Activated CD4-positive, alpha-beta memory T cell treated with anti-CD3 and anti-CD28 coated beads for 36 hours (primary cell): ENCODE data around the gene MGMT. TPM values are rescaled to one million over a fixed set of nuclear protein-coding genes. Genes with fewer than 3 reads are reported as not detected.
A peak's percentile ranks its signal among the peaks of the same experiment; 100 is the strongest.

Experiments used
- CTCF ChIA-PET: fragments of 350-600 bp; sonication (Branson Sonifier 250); formaldehyde crosslinking; loops from one replicate; lab custom pipeline; 2021; ENCODE audit warnings: antibody characterized with exemption, inconsistent platforms; lab: Charles Lee
- POLR2A ChIA-PET: fragments of 350-600 bp; sonication (Branson Sonifier 250); formaldehyde crosslinking; loops from one replicate; lab custom pipeline; 2021; ENCODE audit warnings: antibody characterized with exemption; lab: Charles Lee
- DNase-seq: peaks from one replicate; pipeline ENCODE4 v3.0.0-alpha.2; 2020
- H3K27ac Mint-ChIP-seq: one replicate; pipeline ENCODE4 v1.8.0; 2021; ENCODE audit warnings: mixed read lengths
- H3K27me3 Mint-ChIP-seq: one replicate; pipeline ENCODE4 v1.8.0; 2021; ENCODE audit warnings: mixed read lengths
- H3K36me3 Mint-ChIP-seq: one replicate; pipeline ENCODE4 v1.8.0; 2021; ENCODE audit warnings: mixed read lengths
- H3K4me1 Mint-ChIP-seq: one replicate; pipeline ENCODE4 v1.8.0; 2021; ENCODE audit warnings: low read depth, mixed read lengths
- H3K4me3 Mint-ChIP-seq: one replicate; pipeline ENCODE4 v1.8.0; 2021; ENCODE audit warnings: mild to moderate bottlenecking, mixed read lengths
- H3K9me3 Mint-ChIP-seq: one replicate; pipeline ENCODE4 v1.8.0; 2021; ENCODE audit warnings: mixed read lengths
- intact Hi-C: fragments of 100-400 bp; cut with micrococcal nuclease; formaldehyde crosslinking; loops from one replicate; pipeline ENCODE4 v1.15.1; 2023
- total RNA-seq, 2 experiments: library from RNA; stranded (reverse); gene quantifications; one replicate each; pipeline ENCODE4 v1.2.3, GENCODE V29; 2021

Gene MGMT
- total RNA-seq, 2 experiments from 2014 or later, result 22.9 to 23.8 TPM

DNA sequence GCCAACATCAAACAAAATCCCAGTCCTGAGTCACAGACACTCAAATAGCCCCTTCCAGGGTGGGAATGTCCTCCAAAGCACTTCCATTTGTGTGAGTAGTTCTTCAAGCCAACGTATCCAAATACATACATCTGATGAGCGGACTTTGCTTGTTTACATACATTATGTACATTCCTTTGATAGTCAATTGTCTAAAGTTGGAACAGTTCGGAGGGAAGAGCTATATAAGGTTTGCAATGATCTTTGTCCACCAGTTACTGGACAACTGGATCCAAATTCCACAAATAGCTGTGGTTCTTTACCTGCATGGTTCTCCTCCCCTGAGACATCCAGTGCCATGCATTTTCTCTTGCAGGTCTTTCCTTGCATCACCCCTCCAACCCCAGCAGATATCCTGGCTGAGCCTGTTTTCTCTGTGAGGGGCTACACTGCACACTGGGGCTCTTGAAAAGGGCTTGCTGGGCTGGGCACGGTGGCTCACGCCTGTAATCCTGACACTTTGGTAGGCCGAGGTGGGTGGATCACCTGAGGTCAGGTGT is 4.7 kb upstream of the MGMT start:
- peaks cover 12% of the 10 kb centered on the region for H3K27me3 Mint-ChIP-seq
- DNase-seq, result no peak
- intact Hi-C loops, result no loop called here
- H3K4me3 Mint-ChIP-seq, result no peak overlapping the region
- H3K4me1 Mint-ChIP-seq, result no peaks in the 10 kb centered on the region
- no peak overlapping the region for H3K27ac Mint-ChIP-seq
- POLR2A ChIA-PET, result no interaction called here
- no peaks in the 10 kb centered on the region for H3K36me3 Mint-ChIP-seq
- no peaks in the 10 kb centered on the region for H3K9me3 Mint-ChIP-seq
- CTCF ChIA-PET, result no interaction called here

DNA sequence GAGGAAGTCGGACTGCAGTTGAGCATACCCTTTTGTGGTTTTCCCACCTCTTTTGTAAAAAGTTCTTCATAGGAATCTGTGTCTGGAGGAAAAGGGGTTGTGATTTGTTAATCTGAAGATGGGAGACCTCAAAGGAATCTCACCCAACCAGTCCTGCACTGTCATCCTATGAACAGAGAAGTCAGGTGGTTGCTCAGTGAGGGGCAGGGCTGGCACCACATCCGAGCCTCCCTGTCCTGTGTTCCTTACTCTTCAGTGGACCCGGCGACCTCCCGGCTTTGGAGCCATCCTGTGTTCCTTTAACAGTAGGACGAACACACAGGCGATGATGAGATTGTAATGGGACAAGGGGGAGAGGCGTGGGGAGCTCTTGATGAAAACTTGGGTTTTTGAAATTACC is 2.8 kb upstream of the MGMT start:
- Mint-ChIP-seq H3K9me3 (no peaks in the 10 kb centered on the region), H3K4me1 (peaks cover 7% of the 10 kb centered on the region), H3K4me3 (no peak overlapping the region), H3K27ac (no peak overlapping the region), H3K27me3 (peaks cover 7% of the 10 kb centered on the region), H3K36me3 (peaks cover under 1% of the 10 kb centered on the region)
- ChIA-PET CTCF (interaction anchor here (1.2 kb wide), 1 partner anchor 20 kb away, joined by 3 read pairs; no protein-coding TSS in a partner anchor), POLR2A (no interaction called here)
- no peak for DNase-seq
- intact Hi-C loops, result no loop called here

DNA sequence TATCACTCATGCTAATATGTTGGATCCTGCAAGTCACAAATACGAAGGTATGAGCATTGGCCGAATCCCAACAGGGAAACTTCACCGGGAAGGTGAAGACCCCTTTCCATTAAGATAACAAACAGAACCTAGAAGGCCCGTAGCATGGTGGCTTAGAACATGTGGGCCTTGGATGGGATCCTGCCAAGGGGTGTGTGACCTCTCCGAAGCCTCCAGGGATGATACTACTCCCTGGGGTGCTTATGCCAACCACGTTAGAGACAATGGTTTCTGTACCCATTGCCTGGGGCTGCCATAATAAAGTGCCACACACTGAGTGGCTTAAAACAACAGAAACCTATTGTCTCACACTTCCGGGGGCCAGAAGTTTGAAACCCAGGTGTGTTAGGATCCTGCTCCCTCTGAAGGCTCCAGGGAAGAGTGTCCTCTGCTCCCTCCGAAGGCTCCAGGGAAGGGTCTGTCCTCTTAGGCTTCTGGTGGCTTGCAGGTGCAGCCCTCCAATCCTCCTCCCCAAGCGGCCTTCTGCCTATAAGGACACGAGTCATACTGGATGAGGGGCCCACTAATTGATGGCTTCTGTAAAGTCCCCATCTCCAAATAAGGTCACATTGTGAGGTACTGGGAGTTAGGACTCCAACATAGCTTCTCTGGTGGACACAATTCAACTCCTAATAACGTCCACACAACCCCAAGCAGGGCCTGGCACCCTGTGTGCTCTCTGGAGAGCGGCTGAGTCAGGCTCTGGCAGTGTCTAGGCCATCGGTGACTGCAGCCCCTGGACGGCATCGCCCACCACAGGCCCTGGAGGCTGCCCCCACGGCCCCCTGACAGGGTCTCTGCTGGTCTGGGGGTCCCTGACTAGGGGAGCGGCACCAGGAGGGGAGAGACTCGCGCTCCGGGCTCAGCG is 992 bp upstream of the MGMT start:
- ChIA-PET CTCF (interaction anchor here (1.2 kb wide), 1 partner anchor 644 kb away, joined by 7 read pairs; the partner anchor contains the start of gene C10orf143), POLR2A (interaction anchor here (0.6 to 2.2 kb wide), 2 partner anchors 27 to 645 kb away, joined by 3 to 13 read pairs; partner anchors contain the start of gene C10orf143)
- no peak for DNase-seq
- Mint-ChIP-seq H3K27ac (peak overlapping the region; percentile 56), H3K9me3 (no peaks in the 10 kb centered on the region), H3K4me1 (peaks cover 11% of the 10 kb centered on the region), H3K27me3 (peaks cover 3% of the 10 kb centered on the region), H3K4me3 (peak overlapping the region; percentile 70), H3K36me3 (peaks cover 10% of the 10 kb centered on the region)
- intact Hi-C loops, result no loop called here

- ChIA-PET CTCF (interaction anchor here (1.2 kb wide), 1 partner anchor 643 kb away, joined by 7 read pairs; the partner anchor contains the start of gene C10orf143), POLR2A (interaction anchor here (0.6 to 2.2 kb wide), 2 partner anchors 643 to 834 kb away, joined by 3 to 13 read pairs; partner anchors contain the start of gene C10orf143)
- Mint-ChIP-seq H3K9me3 (no peaks in the 10 kb centered on the region), H3K27me3 (no peaks in the 10 kb centered on the region), H3K4me3 (peak overlapping the region; percentile 75), H3K27ac (peak overlapping the region; percentile 54), H3K4me1 (peaks cover 11% of the 10 kb centered on the region), H3K36me3 (peaks cover 19% of the 10 kb centered on the region)
- no peak for DNase-seq
- intact Hi-C loops, result loop anchor here (1.0 kb wide), 3 partner anchors 643 to 712 kb away; partner anchors contain the start of genes C10orf143 and GLRX3
These were observed 471 bp downstream of the MGMT start for GRCh38 chr10:129467359-129468064.

GRCh38 chr10:129468187-129468586 is 1.1 kb downstream of the MGMT start:
- POLR2A ChIA-PET, result interaction anchor here (2.2 kb wide), 1 partner anchor 642 kb away, joined by 13 read pairs; the partner anchor contains the start of gene C10orf143
- no peaks in the 10 kb centered on the region for H3K27me3 Mint-ChIP-seq
- no peak for DNase-seq
- peaks cover 11% of the 10 kb centered on the region for H3K4me1 Mint-ChIP-seq
- CTCF ChIA-PET, result no interaction called here
- intact Hi-C loops, result no loop called here
- H3K4me3 Mint-ChIP-seq, result peak overlapping the region; percentile 75
- peaks cover 21% of the 10 kb centered on the region for H3K36me3 Mint-ChIP-seq
- H3K9me3 Mint-ChIP-seq, result no peaks in the 10 kb centered on the region
- no peak overlapping the region for H3K27ac Mint-ChIP-seq

DNA sequence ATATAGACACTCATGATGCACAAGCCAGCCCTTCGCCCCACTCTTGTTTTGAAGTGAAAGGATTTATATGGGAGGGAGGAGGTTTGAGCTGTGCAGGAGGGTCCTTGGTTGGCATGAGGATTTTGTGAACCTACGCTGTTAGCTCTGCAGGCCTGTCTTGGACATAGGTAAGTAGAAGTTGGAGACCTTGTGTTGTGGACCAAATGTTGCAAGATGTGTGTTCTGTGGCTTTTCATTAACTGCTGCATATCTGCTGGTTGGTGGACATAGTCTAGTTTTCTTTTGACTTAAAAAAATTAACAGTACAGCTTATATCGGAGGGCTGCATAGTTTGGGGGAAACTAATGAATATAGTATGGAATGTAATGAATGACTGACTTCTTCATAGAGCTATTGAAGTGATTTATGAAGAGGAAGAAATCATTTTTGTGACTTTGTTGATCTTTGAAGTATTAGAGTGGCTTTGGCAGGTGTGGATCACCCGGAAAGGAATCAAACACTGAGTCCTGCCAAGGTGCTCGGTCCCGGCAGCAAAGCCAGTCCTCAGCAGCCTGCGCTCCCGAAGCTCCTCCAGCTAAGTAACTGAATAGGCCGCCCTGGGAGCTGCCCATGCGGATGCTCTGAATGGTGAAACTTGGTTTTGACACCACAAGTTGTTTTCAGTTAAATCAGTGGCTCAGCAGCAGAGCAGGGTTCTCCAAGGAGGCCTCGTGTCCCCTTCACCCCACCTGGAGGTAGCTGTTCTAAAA is 3.2 kb downstream of the MGMT start:
- CTCF ChIA-PET, result no interaction called here
- Mint-ChIP-seq H3K4me1 (peaks cover 15% of the 10 kb centered on the region), H3K27ac (no peak overlapping the region), H3K27me3 (no peaks in the 10 kb centered on the region), H3K36me3 (peaks cover 21% of the 10 kb centered on the region), H3K4me3 (no peak overlapping the region), H3K9me3 (no peaks in the 10 kb centered on the region)
- POLR2A ChIA-PET, result no interaction called here
- intact Hi-C loops, result no loop called here
- DNase-seq, result no peak

DNA sequence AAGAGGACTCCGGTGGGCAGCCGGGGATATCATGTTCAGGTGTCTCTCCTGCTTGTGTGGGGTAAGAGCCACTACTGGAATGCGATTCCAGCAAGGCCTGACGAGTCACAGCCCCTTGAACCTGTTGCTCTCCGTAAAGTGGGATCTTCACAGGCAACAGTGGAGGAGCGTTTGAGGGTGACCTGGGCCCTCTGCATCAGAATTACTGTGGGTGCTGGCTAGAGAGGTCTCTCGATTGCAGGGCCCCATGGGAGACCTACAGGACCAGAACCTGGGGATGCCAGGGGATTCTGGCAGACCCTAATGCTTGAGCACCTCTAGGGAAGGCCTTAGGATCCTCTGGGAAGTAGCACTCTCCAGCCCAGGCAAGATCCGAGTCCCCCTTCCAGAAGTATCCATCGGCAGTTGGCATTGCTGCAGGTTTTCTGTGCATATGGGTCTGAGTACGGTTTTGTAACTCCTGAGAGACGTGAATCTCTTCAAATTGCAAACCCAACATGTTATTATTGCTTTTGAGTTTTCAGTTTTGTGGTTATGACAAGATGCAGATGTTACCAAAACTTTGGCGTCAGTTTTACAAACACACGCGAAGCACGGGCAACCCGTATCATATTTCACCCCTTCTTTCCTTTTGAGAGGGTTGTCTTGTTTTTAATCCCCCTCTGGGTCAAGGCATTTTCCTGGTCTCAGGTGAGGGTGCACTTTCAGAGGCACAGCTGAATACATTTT is 4.6 kb downstream of the MGMT start:
- POLR2A ChIA-PET, result no interaction called here
- no peak for DNase-seq
- Mint-ChIP-seq H3K4me3 (no peak overlapping the region), H3K9me3 (no peaks in the 10 kb centered on the region), H3K36me3 (peaks cover 21% of the 10 kb centered on the region), H3K27me3 (no peaks in the 10 kb centered on the region), H3K27ac (no peak overlapping the region), H3K4me1 (peaks cover 15% of the 10 kb centered on the region)
- CTCF ChIA-PET, result no interaction called here
- intact Hi-C loops, result no loop called here

GRCh38 chr10:129472696-129473555 is 5.9 kb downstream of the MGMT start:
- CTCF ChIA-PET, result no interaction called here
- POLR2A ChIA-PET, result no interaction called here
- H3K36me3 Mint-ChIP-seq, result peaks cover 28% of the 10 kb centered on the region
- no peak overlapping the region for H3K27ac Mint-ChIP-seq
- H3K4me1 Mint-ChIP-seq, result peaks cover 11% of the 10 kb centered on the region
- intact Hi-C loops, result no loop called here
- no peak overlapping the region for H3K4me3 Mint-ChIP-seq
- DNase-seq, result no peak
- H3K27me3 Mint-ChIP-seq, result no peaks in the 10 kb centered on the region
- H3K9me3 Mint-ChIP-seq, result no peaks in the 10 kb centered on the region

GRCh38 chr10:129474642-129475041 is 7.6 kb downstream of the MGMT start:
- Mint-ChIP-seq H3K27ac (no peak overlapping the region), H3K4me1 (peaks cover 8% of the 10 kb centered on the region), H3K9me3 (peaks cover 2% of the 10 kb centered on the region), H3K4me3 (no peak overlapping the region), H3K27me3 (no peaks in the 10 kb centered on the region), H3K36me3 (peaks cover 31% of the 10 kb centered on the region)
- POLR2A ChIA-PET, result no interaction called here
- DNase-seq, result no peak
- intact Hi-C loops, result no loop called here
- CTCF ChIA-PET, result no interaction called here

- ChIA-PET POLR2A (no interaction called here), CTCF (no interaction called here)
- Mint-ChIP-seq H3K9me3 (peaks cover 17% of the 10 kb centered on the region), H3K27ac (no peak overlapping the region), H3K4me3 (no peak overlapping the region), H3K4me1 (peaks cover 4% of the 10 kb centered on the region), H3K36me3 (peaks cover 28% of the 10 kb centered on the region), H3K27me3 (no peaks in the 10 kb centered on the region)
- DNase-seq, result no peak
- intact Hi-C loops, result no loop called here
These were observed 9.4 kb downstream of the MGMT start for GRCh38 chr10:129476431-129476830.
